AG09319 (cell line): Measurements from ENCODE around the gene SCARB1.
"Not testable (repeated sequence)": the region's sequence is repeated elsewhere in the genome, so short reads cannot be mapped to it uniquely, and the experiment has no call there.

Experiments used
- DNase-seq: peaks from one replicate; pipeline ENCODE4 v3.0.0-alpha.2; 2010; ENCODE audit warnings: low read depth; ENCODE audit errors: extremely low read depth
- CTCF ChIP-seq: IDR thresholded peaks from 2 replicates; pipeline ENCODE4 v1.5.1; 2011; ENCODE audit warnings: low read depth, mild to moderate bottlenecking, inconsistent platforms, low read length, moderate library complexity

Gene SCARB1

GRCh38 chr12:124902916-124903315, 39.3 kb upstream of the SCARB1 start:
- no peak for DNase-seq
- no peak for TF ChIP-seq CTCF

GRCh38 chr12:124901003-124901402, 37.3 kb upstream of the SCARB1 start:
- TF ChIP-seq CTCF, result no peak
- no peak for DNase-seq

GRCh38 chr12:124900345-124900795, 36.7 kb upstream of the SCARB1 start:
- not testable (repeated sequence) for DNase-seq

- no peak for TF ChIP-seq CTCF
- DNase-seq, result no peak
Measured at GRCh38 chr12:124898923-124899294, 35.2 kb upstream of the SCARB1 start.

GRCh38 chr12:124898200-124898922, 34.7 kb upstream of the SCARB1 start:
- peak; percentile 57 for TF ChIP-seq CTCF
- no peak for DNase-seq

- no peak for TF ChIP-seq CTCF
- no peak for DNase-seq
Measured at GRCh38 chr12:124896461-124896860, 32.8 kb upstream of the SCARB1 start.

- no peak for DNase-seq
- no peak for TF ChIP-seq CTCF
Measured at GRCh38 chr12:124893792-124894516, 30.3 kb upstream of the SCARB1 start.
